Naive thymus-derived CD4-positive, alpha-beta T cell (primary cell): ENCODE measurements around the gene RGS13. TPM values are rescaled to one million over a fixed set of nuclear protein-coding genes. Genes with fewer than 3 reads are reported as not detected.

Experiments used
- ATAC-seq: fragments of 150-1000 bp; cut with Tn5 transposase; 2 replicates; pipeline ENCODE4 v1.10.0; 2021; ENCODE audit warnings: mild to moderate bottlenecking, moderate library complexity
- CTCF ChIA-PET: fragments of 350-600 bp; sonication (Branson Sonifier 250); formaldehyde crosslinking; loops from one replicate; lab custom pipeline; 2021; ENCODE audit warnings: antibody characterized with exemption; lab: Charles Lee
- POLR2A ChIA-PET: fragments of 350-600 bp; sonication (Branson Sonifier 250); formaldehyde crosslinking; loops from one replicate; lab custom pipeline; 2021; ENCODE audit warnings: antibody characterized with exemption, inconsistent platforms; lab: Charles Lee
- DNase-seq, 9 donors: peaks; one replicate each; pipeline versions ENCODE4 v3.0.0 to v3.0.0-alpha.2; 2020 to 2022; ENCODE audit warnings: mixed read lengths in 1 of 9
- H3K27ac ChIP-seq: one replicate; pipeline ENCODE4 v1.7.0; 2013; ENCODE audit warnings: mild to moderate bottlenecking, low read depth, low read length, moderate library complexity
- H3K27me3 ChIP-seq, 2 donors: one replicate each; pipeline ENCODE4 v1.7.0; 2013; ENCODE audit warnings: low read length in 2 of 2, mild to moderate bottlenecking in 2 of 2, moderate library complexity in 2 of 2; ENCODE audit not compliant: control insufficient read depth in 2 of 2, insufficient read depth in 2 of 2
- H3K36me3 ChIP-seq, 3 experiments: 1 replicate in 2 of 3; 2 replicates in 1 of 3; pipeline ENCODE4 v1.7.0; 2013; ENCODE audit warnings: low read length in 3 of 3, mild to moderate bottlenecking in 3 of 3, moderate library complexity in 1 of 3; ENCODE audit not compliant: insufficient read depth in 3 of 3, control insufficient read depth in 2 of 3
- H3K4me1 ChIP-seq, 2 donors: one replicate each; pipeline ENCODE4 v1.7.0; 2013; ENCODE audit warnings: low read length in 2 of 2, mild to moderate bottlenecking in 2 of 2, moderate library complexity in 1 of 2; ENCODE audit not compliant: control insufficient read depth in 2 of 2, insufficient read depth in 2 of 2
- H3K4me3 ChIP-seq: 2 replicates; pipeline ENCODE4 v1.7.0; 2013; ENCODE audit warnings: mild to moderate bottlenecking, low read length
- H3K9me3 ChIP-seq, 3 experiments: 1 replicate in 2 of 3; 2 replicates in 1 of 3; pipeline ENCODE4 v1.7.0; 2013; ENCODE audit warnings: low read length in 3 of 3; ENCODE audit not compliant: control insufficient read depth in 2 of 3
- H3K27ac Mint-ChIP-seq, 9 donors: one replicate each; pipeline ENCODE4 v1.8.0; 2020 to 2022; ENCODE audit warnings: mixed read lengths in 9 of 9, mild to moderate bottlenecking in 8 of 9, moderate library complexity in 5 of 9, inconsistent platforms in 2 of 9
- H3K27me3 Mint-ChIP-seq, 5 donors: one replicate each; pipeline ENCODE4 v1.8.0; 2021 to 2022; ENCODE audit warnings: mixed read lengths in 5 of 5, mild to moderate bottlenecking in 1 of 5
- H3K36me3 Mint-ChIP-seq, 5 donors: one replicate each; pipeline ENCODE4 v1.8.0; 2020 to 2022; ENCODE audit warnings: mixed read lengths in 5 of 5, mild to moderate bottlenecking in 3 of 5, inconsistent platforms in 1 of 5
- H3K4me1 Mint-ChIP-seq, 7 donors: one replicate each; pipeline ENCODE4 v1.8.0; 2020 to 2022; ENCODE audit warnings: mixed read lengths in 7 of 7, mild to moderate bottlenecking in 3 of 7, inconsistent platforms in 1 of 7
- H3K4me3 Mint-ChIP-seq, 10 donors: one replicate each; pipeline ENCODE4 v1.8.0; 2020 to 2022; ENCODE audit warnings: mild to moderate bottlenecking in 10 of 10, mixed read lengths in 10 of 10, moderate library complexity in 6 of 10, inconsistent platforms in 2 of 10
- H3K9me3 Mint-ChIP-seq, 11 donors: one replicate each; pipeline ENCODE4 v1.8.0; 2020 to 2022; ENCODE audit warnings: mixed read lengths in 11 of 11, mild to moderate bottlenecking in 4 of 11, inconsistent platforms in 1 of 11, moderate library complexity in 1 of 11
- intact Hi-C, 2 donors: fragments of 100-400 bp; cut with micrococcal nuclease; formaldehyde crosslinking; loops; one replicate each; pipeline ENCODE4 v1.15.1; 2023
- polyA plus RNA-seq, 2 donors: library from polyadenylated mRNA; unstranded; fragments of 300-500 nt; fragmentation: Illumina TruSeq; gene quantifications; one replicate each; pipeline ENCODE4 v1.2.3, GENCODE V29; 2021
- total RNA-seq, 6 experiments: library from RNA in 5 of 6; stranded (reverse) in 5 of 6; gene quantifications; 1 replicate in 5 of 6; 2 replicates in 1 of 6; pipeline ENCODE4 v1.2.3 and lab custom pipeline; 2021 to 2026

The RGS13 gene
- total and polyA plus RNA-seq, 7 experiments from 2014 or later = 0.56 TPM; not detected in 6

DNA sequence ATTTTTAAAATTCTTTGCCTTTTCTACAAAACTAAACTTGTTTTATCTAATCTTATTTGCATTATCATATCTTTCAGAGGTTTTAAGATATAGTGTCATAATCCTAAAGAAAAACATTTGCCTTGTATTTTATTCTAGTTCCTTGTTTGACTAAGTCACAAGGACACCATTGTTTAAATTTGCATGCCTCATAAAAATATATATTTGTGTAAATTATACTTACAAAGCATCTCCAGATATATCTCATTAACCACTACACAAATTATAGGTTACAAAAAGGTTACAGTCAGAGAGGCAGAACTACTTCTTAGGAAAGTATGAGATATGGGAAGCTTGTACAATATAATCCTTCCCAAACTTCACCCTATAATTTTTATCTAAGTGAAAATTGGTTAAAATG lies 4.2 kb upstream of the RGS13 start:
- no peaks in the 10 kb centered on the region for H3K4me1 Mint-ChIP-seq
- intact Hi-C loops = no loop called here
- no peak overlapping the region for H3K4me3 Mint-ChIP-seq
- ChIA-PET POLR2A (no interaction called here), CTCF (no interaction called here)
- H3K27me3 ChIP-seq = no peaks in the 10 kb centered on the region
- no peak for ATAC-seq
- no peak for DNase-seq
- H3K36me3 Mint-ChIP-seq = no peaks in the 10 kb centered on the region
- H3K4me3 ChIP-seq = no peak overlapping the region
- no peaks in the 10 kb centered on the region for H3K9me3 Mint-ChIP-seq
- H3K36me3 ChIP-seq = no peaks in the 10 kb centered on the region
- peaks cover 0 to 39% (median 19%) of the 10 kb centered on the region in 5 donors for H3K27me3 Mint-ChIP-seq
- H3K9me3 ChIP-seq = no peaks in the 10 kb centered on the region
- no peak overlapping the region for H3K27ac Mint-ChIP-seq
- H3K27ac ChIP-seq = no peak overlapping the region
- no peaks in the 10 kb centered on the region for H3K4me1 ChIP-seq

GRCh38 chr1:192632188-192632587 lies 3.8 kb upstream of the RGS13 start:
- intact Hi-C loops = no loop called here
- Mint-ChIP-seq H3K27me3 (peaks cover 0 to 39% (median 19%) of the 10 kb centered on the region in 5 donors), H3K27ac (no peak overlapping the region), H3K4me1 (no peaks in the 10 kb centered on the region), H3K36me3 (no peaks in the 10 kb centered on the region), H3K4me3 (no peak overlapping the region), H3K9me3 (no peaks in the 10 kb centered on the region)
- no peaks in the 10 kb centered on the region for H3K4me1 ChIP-seq
- no peaks in the 10 kb centered on the region for H3K36me3 ChIP-seq
- POLR2A ChIA-PET = no interaction called here
- ATAC-seq (no peak), DNase-seq (no peak)
- no peak overlapping the region for H3K27ac ChIP-seq
- CTCF ChIA-PET = no interaction called here
- H3K9me3 ChIP-seq = no peaks in the 10 kb centered on the region
- H3K4me3 ChIP-seq = no peak overlapping the region
- H3K27me3 ChIP-seq = no peaks in the 10 kb centered on the region

DNA sequence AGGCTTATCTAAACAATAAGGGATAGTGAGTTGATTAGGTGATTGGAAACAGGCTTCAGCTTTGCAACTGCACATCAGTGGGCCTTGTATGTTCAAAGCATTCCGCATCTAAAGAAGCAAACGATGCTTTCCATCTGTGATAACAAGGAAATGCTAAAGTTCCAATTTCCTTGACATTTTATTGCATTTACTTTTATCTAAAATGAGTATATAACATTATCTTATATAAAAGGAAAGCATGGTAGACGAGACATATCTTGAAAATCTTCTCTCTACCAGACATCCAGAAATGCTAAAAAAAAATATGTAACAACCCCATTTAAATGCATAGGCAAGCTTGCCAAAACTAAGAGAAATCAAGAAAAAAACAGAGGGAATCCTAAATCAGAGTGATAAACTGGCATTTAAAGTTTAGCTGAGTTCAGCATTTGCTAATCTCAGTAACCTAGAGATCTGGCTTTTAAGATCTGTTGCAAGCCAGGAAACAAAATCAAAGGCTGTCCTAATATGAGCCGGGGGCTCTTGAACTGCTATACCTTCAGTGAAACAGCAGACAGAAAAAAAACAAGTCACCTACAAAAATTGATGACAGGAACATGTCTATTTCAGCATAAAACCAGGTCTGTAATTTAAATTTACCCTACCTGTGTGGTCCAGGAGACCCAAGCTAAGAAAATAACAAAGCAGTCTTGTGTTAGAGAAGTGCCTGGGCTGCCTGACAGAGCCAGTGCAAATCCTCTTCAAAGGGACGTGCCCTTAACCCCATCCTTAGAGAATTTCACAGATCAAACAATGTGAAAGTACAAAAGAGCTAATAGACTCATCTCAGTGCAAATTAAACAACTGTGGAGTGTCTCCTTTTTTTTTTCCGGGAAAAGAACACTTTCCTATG lies 3.1 kb upstream of the RGS13 start:
- peaks cover 0 to 36% (median 19%) of the 10 kb centered on the region in 5 donors for H3K27me3 Mint-ChIP-seq
- no peak overlapping the region for H3K27ac Mint-ChIP-seq
- DNase-seq (no peak), ATAC-seq (no peak)
- Histone ChIP-seq H3K27ac (no peak overlapping the region), H3K9me3 (no peaks in the 10 kb centered on the region), H3K4me1 (no peaks in the 10 kb centered on the region), H3K27me3 (no peaks in the 10 kb centered on the region), H3K4me3 (no peak overlapping the region), H3K36me3 (no peaks in the 10 kb centered on the region)
- CTCF ChIA-PET = no interaction called here
- H3K36me3 Mint-ChIP-seq = no peaks in the 10 kb centered on the region
- POLR2A ChIA-PET = no interaction called here
- intact Hi-C loops = no loop called here
- H3K4me3 Mint-ChIP-seq = no peak overlapping the region
- H3K9me3 Mint-ChIP-seq = no peaks in the 10 kb centered on the region
- H3K4me1 Mint-ChIP-seq = no peaks in the 10 kb centered on the region

DNA sequence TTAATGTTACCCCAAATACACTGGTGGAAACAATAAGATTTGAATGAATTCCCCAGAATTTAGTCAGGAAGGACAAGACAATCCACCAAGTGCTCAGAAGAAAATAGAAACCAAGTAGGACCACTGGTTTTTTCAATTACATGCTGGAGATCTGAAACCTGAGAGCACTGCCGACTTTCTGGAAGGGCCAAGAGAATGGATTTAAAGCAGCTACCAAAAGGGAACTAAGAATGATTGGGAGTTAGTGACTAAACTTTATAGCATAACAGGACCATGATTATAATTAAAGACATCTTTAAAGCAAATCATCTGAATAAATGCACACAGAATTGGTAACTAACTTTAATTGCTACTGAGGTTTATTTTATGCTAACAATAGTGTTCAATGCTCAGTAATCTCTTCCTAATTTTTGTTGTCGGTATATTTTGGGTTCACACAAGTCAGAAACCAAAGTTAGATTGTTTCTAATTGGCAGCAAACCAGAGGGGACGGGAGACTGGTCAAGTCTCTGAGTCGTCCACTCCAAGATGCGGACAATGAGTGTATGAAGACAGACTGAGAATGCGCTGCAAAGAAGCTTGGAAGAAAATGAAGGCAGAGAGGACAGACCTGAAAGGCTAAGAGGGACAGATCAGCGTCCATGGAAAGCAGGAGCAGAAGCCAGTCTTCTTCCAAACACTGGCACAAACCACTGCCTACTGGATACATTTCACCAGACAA lies 2.3 kb upstream of the RGS13 start:
- Histone ChIP-seq H3K27me3 (no peaks in the 10 kb centered on the region), H3K9me3 (no peaks in the 10 kb centered on the region), H3K4me3 (no peak overlapping the region), H3K4me1 (no peaks in the 10 kb centered on the region), H3K27ac (no peak overlapping the region), H3K36me3 (no peaks in the 10 kb centered on the region)
- no peaks in the 10 kb centered on the region for H3K36me3 Mint-ChIP-seq
- no peak overlapping the region for H3K27ac Mint-ChIP-seq
- intact Hi-C loops = no loop called here
- ATAC-seq (no peak), DNase-seq (no peak)
- peaks cover 0 to 31% (median 14%) of the 10 kb centered on the region in 5 donors for H3K27me3 Mint-ChIP-seq
- no peaks in the 10 kb centered on the region for H3K9me3 Mint-ChIP-seq
- no peak overlapping the region for H3K4me3 Mint-ChIP-seq
- no peaks in the 10 kb centered on the region for H3K4me1 Mint-ChIP-seq
- ChIA-PET POLR2A (no interaction called here), CTCF (no interaction called here)

DNA sequence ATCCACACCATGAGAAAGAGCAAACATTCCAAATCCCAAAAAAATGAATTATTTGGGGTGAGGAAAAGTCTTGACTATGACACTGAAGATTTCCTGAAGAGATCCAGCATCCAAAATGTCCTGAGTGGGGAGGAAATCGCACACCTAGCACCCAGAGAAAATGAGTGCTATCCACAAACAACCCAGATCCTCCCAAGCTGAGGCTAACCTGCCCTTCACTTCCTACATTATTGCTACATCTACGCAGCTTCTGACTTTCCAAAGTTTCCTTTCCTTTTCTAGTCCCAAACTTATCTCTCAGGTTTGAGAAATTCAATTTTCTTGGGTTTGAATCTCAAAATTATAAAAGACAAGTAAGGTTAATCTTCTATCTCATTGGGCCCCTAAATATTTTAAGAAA lies 906 bp upstream of the RGS13 start:
- Histone ChIP-seq H3K4me3 (no peak overlapping the region), H3K27me3 (no peaks in the 10 kb centered on the region), H3K36me3 (no peaks in the 10 kb centered on the region), H3K27ac (no peak overlapping the region), H3K4me1 (no peaks in the 10 kb centered on the region), H3K9me3 (no peaks in the 10 kb centered on the region)
- DNase-seq = no peak
- peaks cover 0 to 22% (median 12%) of the 10 kb centered on the region in 5 donors for H3K27me3 Mint-ChIP-seq
- no peak overlapping the region for H3K4me3 Mint-ChIP-seq
- intact Hi-C loops = no loop called here
- POLR2A ChIA-PET = no interaction called here
- no peaks in the 10 kb centered on the region for H3K4me1 Mint-ChIP-seq
- no peak overlapping the region for H3K27ac Mint-ChIP-seq
- H3K9me3 Mint-ChIP-seq = no peaks in the 10 kb centered on the region
- no peak for ATAC-seq
- no peaks in the 10 kb centered on the region for H3K36me3 Mint-ChIP-seq
- CTCF ChIA-PET = no interaction called here

- H3K36me3 ChIP-seq = no peaks in the 10 kb centered on the region
- H3K9me3 Mint-ChIP-seq = no peaks in the 10 kb centered on the region
- no peak for ATAC-seq
- H3K27me3 ChIP-seq = no peaks in the 10 kb centered on the region
- no peak for DNase-seq
- POLR2A ChIA-PET = no interaction called here
- no peak overlapping the region for H3K27ac Mint-ChIP-seq
- H3K4me1 ChIP-seq = no peaks in the 10 kb centered on the region
- H3K9me3 ChIP-seq = no peaks in the 10 kb centered on the region
- no peaks in the 10 kb centered on the region for H3K4me1 Mint-ChIP-seq
- intact Hi-C loops = no loop called here
- CTCF ChIA-PET = no interaction called here
- H3K4me3 ChIP-seq = no peak overlapping the region
- peaks cover 0 to 9% (median 4%) of the 10 kb centered on the region in 5 donors for H3K27me3 Mint-ChIP-seq
- no peak overlapping the region for H3K27ac ChIP-seq
- no peak overlapping the region for H3K4me3 Mint-ChIP-seq
- H3K36me3 Mint-ChIP-seq = no peaks in the 10 kb centered on the region
Measured at GRCh38 chr1:192639607-192640368, 3.8 kb downstream of the RGS13 start.
